ENCODE data around the gene MRPL12. TPM values are rescaled to one million over a fixed set of nuclear protein-coding genes. Genes with fewer than 3 reads are reported as not detected.

MRPL12 gene
- total RNA-seq, 2 donors from 2014 or later, result 61.8 to 105 TPM

- DNase-seq (ENCODE audit: low spot score in 2 of 2) (no peak), ATAC-seq (no peak)
- Mint-ChIP-seq H3K27ac (no peak overlapping the region), H3K36me3 (peaks cover 0 to 5% of the 10 kb centered on the region in 2 donors), H3K9me3 (no peaks in the 10 kb centered on the region)
Observed at GRCh38 chr17:81717049-81717765, 14.0 kb downstream of the MRPL12 start.

GRCh38 chr17:81717766-81718089, 14.6 kb downstream of the MRPL12 start:
- no peak overlapping the region for H3K27ac Mint-ChIP-seq
- no peaks in the 10 kb centered on the region for H3K9me3 Mint-ChIP-seq
- H3K36me3 Mint-ChIP-seq, result peaks cover 0 to 4% of the 10 kb centered on the region in 2 donors
- DNase-seq (ENCODE audit: low spot score in 2 of 2), result no peak
- no peak for ATAC-seq

GRCh38 chr17:81719410-81720266, 16.5 kb downstream of the MRPL12 start:
- peak overlapping the region in 1 of 2 donors; percentile 50 for H3K27ac Mint-ChIP-seq
- ATAC-seq, result no peak

GRCh38 chr17:81720267-81721071, 17.3 kb downstream of the MRPL12 start:
- Mint-ChIP-seq H3K36me3 (no peaks in the 10 kb centered on the region), H3K27ac (no peak overlapping the region), H3K9me3 (no peaks in the 10 kb centered on the region)
- ATAC-seq (no peak), DNase-seq (ENCODE audit: low spot score in 2 of 2) (peak in 1 of 2 donors; percentile 55)

More at GRCh38 chr17:81719410-81720266, 16.5 kb downstream of the MRPL12 start:
- no peaks in the 10 kb centered on the region for H3K9me3 Mint-ChIP-seq
- H3K36me3 Mint-ChIP-seq, result no peaks in the 10 kb centered on the region
- no peak for DNase-seq (ENCODE audit: low spot score in 2 of 2)

- ATAC-seq, result no peak
- no peaks in the 10 kb centered on the region for H3K36me3 Mint-ChIP-seq
- no peak for DNase-seq (ENCODE audit: low spot score in 2 of 2)
- no peak overlapping the region for H3K27ac Mint-ChIP-seq
- H3K9me3 Mint-ChIP-seq, result no peaks in the 10 kb centered on the region
Observed at GRCh38 chr17:81722184-81723120, 19.3 kb downstream of the MRPL12 start.

GRCh38 chr17:81723651-81724209, 20.6 kb downstream of the MRPL12 start:
- H3K27ac Mint-ChIP-seq, result peak overlapping the region in 1 of 2 donors; percentile 53
- H3K9me3 Mint-ChIP-seq, result no peaks in the 10 kb centered on the region
- no peak for ATAC-seq
- H3K36me3 Mint-ChIP-seq, result no peaks in the 10 kb centered on the region
- no peak for DNase-seq (ENCODE audit: low spot score in 2 of 2)

GRCh38 chr17:81725439-81725838, 22.3 kb downstream of the MRPL12 start:
- no peaks in the 10 kb centered on the region for H3K9me3 Mint-ChIP-seq
- no peaks in the 10 kb centered on the region for H3K36me3 Mint-ChIP-seq
- no peak overlapping the region for H3K27ac Mint-ChIP-seq
- DNase-seq (ENCODE audit: low spot score in 2 of 2) (no peak), ATAC-seq (no peak)

- Mint-ChIP-seq H3K36me3 (no peaks in the 10 kb centered on the region), H3K9me3 (no peaks in the 10 kb centered on the region), H3K27ac (no peak overlapping the region)
- DNase-seq (ENCODE audit: low spot score in 2 of 2) (no peak), ATAC-seq (no peak)
Observed at GRCh38 chr17:81726004-81726403, 22.8 kb downstream of the MRPL12 start.

- no peaks in the 10 kb centered on the region for H3K9me3 Mint-ChIP-seq
- ATAC-seq, result no peak
- H3K36me3 Mint-ChIP-seq, result no peaks in the 10 kb centered on the region
- DNase-seq (ENCODE audit: low spot score in 2 of 2), result no peak
- H3K27ac Mint-ChIP-seq, result peak overlapping the region in 1 of 2 donors; percentile 82
Observed at GRCh38 chr17:81727324-81728031, 24.3 kb downstream of the MRPL12 start.

GRCh38 chr17:81733507-81734404, 30.6 kb downstream of the MRPL12 start:
- Mint-ChIP-seq H3K9me3 (no peaks in the 10 kb centered on the region), H3K27ac (peak overlapping the region in 1 of 2 donors; percentile 87), H3K36me3 (no peaks in the 10 kb centered on the region)
- peak; percentile 74 to 80 for DNase-seq (ENCODE audit: low spot score in 2 of 2)
- ATAC-seq, result peak; percentile 79 to 91

- no peak overlapping the region for H3K27ac Mint-ChIP-seq
- ATAC-seq (no peak), DNase-seq (ENCODE audit: low spot score in 2 of 2) (no peak)
- no peaks in the 10 kb centered on the region for H3K9me3 Mint-ChIP-seq
- no peaks in the 10 kb centered on the region for H3K36me3 Mint-ChIP-seq
Observed at GRCh38 chr17:81734405-81735263, 31.5 kb downstream of the MRPL12 start.

- no peaks in the 10 kb centered on the region for H3K36me3 Mint-ChIP-seq
- no peak overlapping the region for H3K27ac Mint-ChIP-seq
- DNase-seq (ENCODE audit: low spot score in 2 of 2), result peak in 1 of 2 donors; percentile 68
- peak; percentile 46 to 80 for ATAC-seq
- no peaks in the 10 kb centered on the region for H3K9me3 Mint-ChIP-seq
Observed at GRCh38 chr17:81735264-81736102, 32.3 kb downstream of the MRPL12 start.

Measured in activated naive CD4-positive, alpha-beta T cell treated with anti-CD3 and anti-CD28 coated beads, Interleukin-2, amount 50 U/mL, for 72 hours (primary cell).